ENCODE measurements around the gene STARD7.

STARD7 gene

DNA sequence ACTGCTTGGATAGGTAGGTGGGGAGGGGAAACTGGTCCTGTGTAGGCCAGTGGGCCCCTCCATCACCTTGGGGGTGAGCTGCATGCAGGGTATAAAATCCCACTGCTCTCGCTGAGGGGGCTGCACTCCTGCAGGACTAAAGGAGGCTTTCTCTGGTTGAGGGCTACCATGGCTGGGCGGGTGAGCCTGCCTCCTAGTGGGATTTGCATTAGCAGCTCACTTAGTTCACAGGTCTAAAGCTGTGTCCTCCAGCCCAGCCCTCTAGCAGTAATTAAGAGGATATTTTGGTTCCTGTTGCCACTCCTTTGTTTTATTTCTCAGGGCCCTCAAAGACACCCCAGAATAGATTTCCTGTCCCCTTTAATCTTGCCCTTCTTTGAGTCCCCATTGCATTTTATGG, 32.6 kb upstream of the STARD7 start:
- H3F3A ChIP-seq (ENCODE audit: low read depth) = no peaks in the 10 kb centered on the region
- TF ChIP-seq EZH2phosphoT487 (IDR thresholded peaks at IDR 0.05; ENCODE audit: borderline replicate concordance) (no peak), CTCF (conservative IDR thresholded peaks at IDR 0.05; ENCODE audit: low read length) (0 out of 2 replicates have a peak, but pooled peaks have one; percentile 14)
- no peak overlapping the region for H2AFZ ChIP-seq (ENCODE audit: low read length)
- no peaks in the 10 kb centered on the region for H3K79me2 ChIP-seq (ENCODE audit: insufficient read depth, low read length)
- peak overlapping the region; percentile 61 for H3K9ac ChIP-seq (ENCODE audit: low read depth, low read length, poor library complexity, severe bottlenecking)
- no peaks in the 10 kb centered on the region; the same call in 1 of the 2 replicates for H3K36me3 ChIP-seq (ENCODE audit: insufficient read depth, low read length)
- H4K20me1 ChIP-seq (ENCODE audit: insufficient read depth, low read length, poor library complexity, severe bottlenecking) = no peaks in the 10 kb centered on the region
- H3K4me3 ChIP-seq (ENCODE audit: low read length, poor library complexity, severe bottlenecking) = no peak overlapping the region
- peak overlapping the region; percentile 75 for H3K4me2 ChIP-seq (ENCODE audit: low read depth, low read length, poor library complexity, severe bottlenecking)
- no peaks in the 10 kb centered on the region for H3K9me2 ChIP-seq (replicated peaks; ENCODE audit: low read depth, low read length)
- no peaks in the 10 kb centered on the region for H3K27me3 ChIP-seq (ENCODE audit: insufficient read depth, low read length, poor library complexity, severe bottlenecking)
- H3K9me3 ChIP-seq (ENCODE audit: insufficient read depth, low read depth, low read length) = no peaks in the 10 kb centered on the region
- H3K4me1 ChIP-seq (ENCODE audit: insufficient read depth, low read length, poor library complexity, severe bottlenecking) = peaks cover 22% of the 10 kb centered on the region

DNA sequence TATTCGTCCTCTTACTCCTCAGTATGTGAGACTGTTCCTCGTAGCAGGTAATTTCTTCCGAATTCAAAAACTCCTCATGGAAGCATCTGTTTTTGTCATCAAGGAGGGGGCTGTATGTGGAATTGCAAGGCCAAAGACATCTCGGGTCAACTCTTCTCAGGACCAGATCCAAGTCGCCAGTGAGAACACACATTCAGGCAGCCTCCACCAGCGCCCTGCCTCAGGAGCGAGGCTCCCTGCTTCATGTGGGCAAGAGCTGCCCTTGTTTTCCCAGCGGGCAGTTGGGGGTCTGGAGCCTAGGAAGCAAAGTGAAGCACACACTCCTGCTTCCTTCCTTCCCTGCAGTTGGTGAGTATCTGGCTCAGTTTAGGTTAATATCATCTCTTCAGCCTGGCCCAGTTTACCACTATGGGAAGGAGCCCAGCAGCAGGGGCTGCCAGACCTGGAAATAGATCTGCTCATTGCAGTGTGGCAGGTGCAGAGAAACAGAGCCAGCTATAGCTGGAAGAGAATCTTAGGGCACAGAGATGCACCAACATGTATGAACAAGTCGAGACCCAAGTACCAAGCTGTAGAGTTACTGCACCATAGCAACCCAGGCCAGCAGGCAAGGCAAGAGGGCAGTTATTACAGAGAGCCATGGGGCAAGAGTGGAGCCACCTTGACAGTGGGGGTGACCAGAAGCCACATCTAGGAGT, 31.9 kb upstream of the STARD7 start:
- no peaks in the 10 kb centered on the region for H3K27me3 ChIP-seq (ENCODE audit: insufficient read depth, low read length, poor library complexity, severe bottlenecking)
- H3K4me3 ChIP-seq (ENCODE audit: low read length, poor library complexity, severe bottlenecking) = no peak overlapping the region
- no peaks in the 10 kb centered on the region; the same call in 1 of the 2 replicates for H3K36me3 ChIP-seq (ENCODE audit: insufficient read depth, low read length)
- H4K20me1 ChIP-seq (ENCODE audit: insufficient read depth, low read length, poor library complexity, severe bottlenecking) = no peaks in the 10 kb centered on the region
- no peaks in the 10 kb centered on the region for H3K9me2 ChIP-seq (replicated peaks; ENCODE audit: low read depth, low read length)
- H3F3A ChIP-seq (ENCODE audit: low read depth) = no peaks in the 10 kb centered on the region
- H3K4me2 ChIP-seq (ENCODE audit: low read depth, low read length, poor library complexity, severe bottlenecking) = no peak overlapping the region
- H2AFZ ChIP-seq (ENCODE audit: low read length) = no peak overlapping the region
- H3K4me1 ChIP-seq (ENCODE audit: insufficient read depth, low read length, poor library complexity, severe bottlenecking) = peaks cover 22% of the 10 kb centered on the region
- H3K79me2 ChIP-seq (ENCODE audit: insufficient read depth, low read length) = no peaks in the 10 kb centered on the region
- H3K9me3 ChIP-seq (ENCODE audit: insufficient read depth, low read depth, low read length) = no peaks in the 10 kb centered on the region
- peak overlapping the region; percentile 61 for H3K9ac ChIP-seq (ENCODE audit: low read depth, low read length, poor library complexity, severe bottlenecking)
- TF ChIP-seq EZH2phosphoT487 (IDR thresholded peaks at IDR 0.05; ENCODE audit: borderline replicate concordance) (no peak), CTCF (conservative IDR thresholded peaks at IDR 0.05; ENCODE audit: low read length) (no peak)

DNA sequence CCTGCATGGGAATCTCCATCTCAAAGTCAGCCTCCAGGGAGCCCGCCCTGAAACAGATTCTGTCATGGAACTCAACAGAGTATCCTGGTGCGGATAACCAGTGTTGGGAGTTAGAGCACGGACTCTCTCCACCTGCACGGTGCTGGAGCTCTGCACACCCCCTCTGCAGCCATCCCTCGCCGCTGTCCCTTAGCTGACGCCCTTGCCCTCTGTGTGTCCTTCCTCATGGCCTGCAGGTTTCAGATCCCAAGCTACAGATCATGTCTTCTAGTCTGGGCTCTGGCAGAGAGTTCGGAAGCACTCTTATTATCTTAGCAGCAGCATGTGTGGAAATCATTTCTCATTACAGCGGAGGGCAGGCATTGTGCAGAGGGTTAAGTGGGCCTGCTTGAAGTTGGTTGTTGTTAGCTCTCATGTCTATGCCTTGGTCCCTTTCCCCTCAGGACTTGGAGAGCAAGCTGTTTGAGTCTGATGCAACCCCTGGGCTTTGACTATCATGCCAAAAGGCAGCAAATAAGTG, 31.2 kb upstream of the STARD7 start:
- no peak overlapping the region for H3K9ac ChIP-seq (ENCODE audit: low read depth, low read length, poor library complexity, severe bottlenecking)
- no peaks in the 10 kb centered on the region for H3K79me2 ChIP-seq (ENCODE audit: insufficient read depth, low read length)
- no peak overlapping the region for H3K4me3 ChIP-seq (ENCODE audit: low read length, poor library complexity, severe bottlenecking)

More for the DNA sequence above, 31.2 kb upstream of the STARD7 start:
- Histone ChIP-seq H3K9me2 (replicated peaks; ENCODE audit: low read depth, low read length) (no peaks in the 10 kb centered on the region), H3K4me2 (ENCODE audit: low read depth, low read length, poor library complexity, severe bottlenecking) (no peak overlapping the region), H4K20me1 (ENCODE audit: insufficient read depth, low read length, poor library complexity, severe bottlenecking) (no peaks in the 10 kb centered on the region), H3F3A (ENCODE audit: low read depth) (no peaks in the 10 kb centered on the region), H3K36me3 (ENCODE audit: insufficient read depth, low read length) (no peaks in the 10 kb centered on the region; the same call in 1 of the 2 replicates), H3K27me3 (ENCODE audit: insufficient read depth, low read length, poor library complexity, severe bottlenecking) (no peaks in the 10 kb centered on the region), H3K9me3 (ENCODE audit: insufficient read depth, low read depth, low read length) (no peaks in the 10 kb centered on the region), H2AFZ (ENCODE audit: low read length) (no peak overlapping the region), H3K4me1 (ENCODE audit: insufficient read depth, low read length, poor library complexity, severe bottlenecking) (peaks cover 22% of the 10 kb centered on the region)
- TF ChIP-seq CTCF (conservative IDR thresholded peaks at IDR 0.05; ENCODE audit: low read length) (no peak), EZH2phosphoT487 (IDR thresholded peaks at IDR 0.05; ENCODE audit: borderline replicate concordance) (no peak)

Data from Loucy (cell line).